Stomach (tissue), 4 donors: ENCODE measurements around the gene SKP1.

ENCODE experiments used
- EP300 ChIP-seq: sonication (generic); formaldehyde crosslinking; IDR thresholded peaks from one replicate; pipeline ENCODE4 v1.6.1; 2017; ENCODE audit warnings: antibody characterized with exemption
- POLR2A ChIP-seq, 4 donors: fragments of 450-650 bp; IDR thresholded peaks; one replicate each; pipeline ENCODE4 v1.6.1; 2016; ENCODE audit warnings: antibody characterized with exemption in 4 of 4, control low read depth in 2 of 4, mild to moderate bottlenecking in 1 of 4, moderate library complexity in 1 of 4
- POLR2AphosphoS5 ChIP-seq, 3 donors: sonication (generic); formaldehyde crosslinking; IDR thresholded peaks; one replicate each; pipeline ENCODE4 v1.6.1; 2016; ENCODE audit warnings: antibody characterized with exemption in 3 of 3
- TF ChIP-seq, protein P1 (sequence below), 7 experiments: fragments of 450-650 bp in 4 of 7; fragments of 200-600 bp in 3 of 7; sonication (generic) in 3 of 7; IDR thresholded peaks; one replicate each; pipeline ENCODE4 v1.5.1; 2016 to 2019; ENCODE audit warnings: antibody characterized with exemption in 7 of 7, control low read depth in 2 of 7, mild to moderate bottlenecking in 1 of 7

- TF ChIP-seq, protein P1, sequence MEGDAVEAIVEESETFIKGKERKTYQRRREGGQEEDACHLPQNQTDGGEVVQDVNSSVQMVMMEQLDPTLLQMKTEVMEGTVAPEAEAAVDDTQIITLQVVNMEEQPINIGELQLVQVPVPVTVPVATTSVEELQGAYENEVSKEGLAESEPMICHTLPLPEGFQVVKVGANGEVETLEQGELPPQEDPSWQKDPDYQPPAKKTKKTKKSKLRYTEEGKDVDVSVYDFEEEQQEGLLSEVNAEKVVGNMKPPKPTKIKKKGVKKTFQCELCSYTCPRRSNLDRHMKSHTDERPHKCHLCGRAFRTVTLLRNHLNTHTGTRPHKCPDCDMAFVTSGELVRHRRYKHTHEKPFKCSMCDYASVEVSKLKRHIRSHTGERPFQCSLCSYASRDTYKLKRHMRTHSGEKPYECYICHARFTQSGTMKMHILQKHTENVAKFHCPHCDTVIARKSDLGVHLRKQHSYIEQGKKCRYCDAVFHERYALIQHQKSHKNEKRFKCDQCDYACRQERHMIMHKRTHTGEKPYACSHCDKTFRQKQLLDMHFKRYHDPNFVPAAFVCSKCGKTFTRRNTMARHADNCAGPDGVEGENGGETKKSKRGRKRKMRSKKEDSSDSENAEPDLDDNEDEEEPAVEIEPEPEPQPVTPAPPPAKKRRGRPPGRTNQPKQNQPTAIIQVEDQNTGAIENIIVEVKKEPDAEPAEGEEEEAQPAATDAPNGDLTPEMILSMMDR (IDR thresholded peaks at IDR 0.05): no peak
- no peak for TF ChIP-seq POLR2AphosphoS5 (IDR thresholded peaks at IDR 0.05)
- TF ChIP-seq POLR2A (IDR thresholded peaks at IDR 0.05): no peak
- no peak for TF ChIP-seq EP300
Measured at GRCh38 chr5:134116286-134116685, 60.5 kb downstream of the SKP1 start.
